Hindlimb muscle (tissue), 1 donor: ENCODE measurements around the gene DUOXA1. TPM values are rescaled to one million over a fixed set of nuclear protein-coding genes. Genes with fewer than 3 reads are reported as not detected.
A peak's percentile ranks its signal among the peaks of the same experiment; 100 is the strongest.

Experiments
- DNase-seq: peaks from one replicate; pipeline ENCODE4 v3.0.0-alpha.2; 2013
- polyA plus RNA-seq: library from polyadenylated mRNA; unstranded; fragments of 120-200 nt; gene quantifications from one replicate; pipeline ENCODE4 v1.2.1, GENCODE V29; 2013; ENCODE audit not compliant: insufficient read length

The DUOXA1 gene, protein sequence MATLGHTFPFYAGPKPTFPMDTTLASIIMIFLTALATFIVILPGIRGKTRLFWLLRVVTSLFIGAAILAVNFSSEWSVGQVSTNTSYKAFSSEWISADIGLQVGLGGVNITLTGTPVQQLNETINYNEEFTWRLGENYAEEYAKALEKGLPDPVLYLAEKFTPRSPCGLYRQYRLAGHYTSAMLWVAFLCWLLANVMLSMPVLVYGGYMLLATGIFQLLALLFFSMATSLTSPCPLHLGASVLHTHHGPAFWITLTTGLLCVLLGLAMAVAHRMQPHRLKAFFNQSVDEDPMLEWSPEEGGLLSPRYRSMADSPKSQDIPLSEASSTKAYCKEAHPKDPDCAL
- polyA plus RNA-seq: 0.28 TPM

GRCh38 chr15:45129651-45130129 lies at the start of gene DUOXA1, which contains the start of gene DUOX1:
Gene DUOXA1, minus strand, starts transcription at chr15:45129879. Its CDS starts 6,865 bp downstream, at chr15:45123014.
Gene DUOX1, plus strand, starts transcription at chr15:45129994. Its CDS starts 1,973 bp downstream, at chr15:45131967.
- DNase-seq: no peak

DNA sequence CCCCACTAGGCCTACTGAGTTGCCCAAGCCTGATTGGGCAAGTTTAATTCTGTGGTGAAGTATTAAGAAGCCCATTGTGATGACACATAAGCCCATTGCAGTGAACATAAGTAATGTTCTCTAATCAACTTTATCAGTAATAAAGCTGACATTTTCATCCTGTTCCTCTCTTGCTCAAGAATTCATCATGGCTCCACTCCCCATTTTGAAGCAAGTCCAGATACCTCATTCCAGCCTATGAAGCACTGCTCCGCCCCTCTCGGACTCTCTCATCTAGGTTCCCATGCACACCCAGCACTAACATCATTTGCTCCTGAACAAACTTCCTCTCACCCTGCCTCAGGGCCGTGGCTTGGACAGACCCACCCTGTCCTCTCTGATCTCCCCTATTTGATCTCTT lies 47.6 kb upstream of the DUOXA1 start:
- DNase-seq: no peak

- no peak for DNase-seq
Observed at GRCh38 chr15:45174577-45174976, 44.9 kb upstream of the DUOXA1 start.

DNA sequence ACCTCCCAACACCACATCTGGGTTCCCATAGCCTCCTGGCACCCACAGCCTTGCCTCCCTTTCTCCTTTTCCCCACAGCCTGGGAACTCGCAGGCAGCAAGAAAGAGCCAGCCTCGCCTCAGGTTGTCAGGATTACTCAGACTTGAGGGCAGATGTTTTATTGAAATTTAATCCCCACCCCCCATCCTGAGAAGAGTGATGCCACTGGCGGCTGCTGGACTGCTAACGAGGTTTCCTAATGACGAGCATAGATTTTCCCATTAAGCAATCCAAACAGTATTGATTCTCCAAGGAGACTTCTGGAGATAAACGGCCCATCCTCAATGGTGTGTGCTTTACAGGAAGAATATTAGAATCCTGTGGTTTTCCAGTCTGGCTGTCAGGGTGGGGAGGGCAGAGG lies 44.4 kb upstream of the DUOXA1 start:
- no peak for DNase-seq

DNA sequence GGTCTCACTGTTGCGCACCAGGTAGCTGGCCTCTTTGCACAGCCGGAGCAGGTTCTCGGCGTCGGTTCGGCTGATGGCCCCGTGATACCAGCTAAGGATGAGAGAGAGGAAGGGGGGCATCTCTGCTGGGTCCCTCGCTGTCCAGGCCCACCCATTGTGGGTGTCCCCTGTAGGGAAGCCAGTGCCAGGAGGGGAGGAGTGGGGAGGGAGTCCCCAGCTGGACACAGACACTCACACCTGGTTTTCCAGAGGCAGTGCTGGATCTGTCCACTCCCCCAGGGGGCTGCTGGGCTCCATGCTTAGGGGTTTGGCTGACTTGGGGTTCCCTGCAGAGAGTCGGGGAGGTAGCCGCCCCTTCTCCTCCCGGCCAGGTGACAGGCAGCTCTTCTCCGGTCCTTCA lies 42.2 kb upstream of the DUOXA1 start:
- DNase-seq: no peak

GRCh38 chr15:45169608-45170480 lies 40.2 kb upstream of the DUOXA1 start:
- no peak for DNase-seq

DNA sequence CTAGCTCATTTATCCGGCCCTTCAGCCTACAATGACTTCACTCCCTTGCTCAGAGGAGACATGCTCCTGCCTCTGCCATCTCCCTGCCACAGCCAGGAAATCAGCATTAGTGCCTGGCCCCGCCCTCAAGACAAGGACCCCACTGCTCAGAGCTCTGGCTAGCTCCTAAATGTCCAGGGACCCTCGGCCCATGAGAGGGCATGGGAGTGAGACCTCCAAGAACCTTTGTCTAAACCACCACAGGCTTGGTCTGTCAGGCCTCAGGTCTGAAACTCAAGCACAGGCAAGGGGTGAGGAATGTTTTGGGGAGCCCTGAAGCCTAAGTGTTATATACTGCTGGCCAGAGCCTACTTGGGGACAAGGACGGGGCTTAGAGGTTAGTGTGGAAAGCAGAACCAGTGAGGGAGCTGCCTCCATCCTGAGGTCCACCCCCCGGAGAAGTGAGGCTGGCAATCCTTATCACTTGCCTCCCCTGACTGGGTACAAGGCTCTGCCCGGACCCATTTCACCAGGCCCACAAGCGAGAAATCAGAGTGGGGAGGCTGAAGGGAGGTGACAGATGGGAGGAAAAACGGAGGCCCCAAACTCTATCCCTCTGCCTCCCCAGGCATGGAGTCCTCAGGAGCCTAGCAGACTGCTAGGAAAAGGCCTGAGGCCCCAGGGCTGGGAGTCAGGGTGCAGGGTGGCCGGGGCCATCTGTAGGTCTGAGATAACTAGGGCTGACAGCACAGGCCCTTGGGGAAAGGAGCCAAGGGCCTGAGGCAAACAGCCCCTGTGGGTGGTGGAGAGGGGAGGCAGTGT lies 39.3 kb upstream of the DUOXA1 start:
- no peak for DNase-seq

DNA sequence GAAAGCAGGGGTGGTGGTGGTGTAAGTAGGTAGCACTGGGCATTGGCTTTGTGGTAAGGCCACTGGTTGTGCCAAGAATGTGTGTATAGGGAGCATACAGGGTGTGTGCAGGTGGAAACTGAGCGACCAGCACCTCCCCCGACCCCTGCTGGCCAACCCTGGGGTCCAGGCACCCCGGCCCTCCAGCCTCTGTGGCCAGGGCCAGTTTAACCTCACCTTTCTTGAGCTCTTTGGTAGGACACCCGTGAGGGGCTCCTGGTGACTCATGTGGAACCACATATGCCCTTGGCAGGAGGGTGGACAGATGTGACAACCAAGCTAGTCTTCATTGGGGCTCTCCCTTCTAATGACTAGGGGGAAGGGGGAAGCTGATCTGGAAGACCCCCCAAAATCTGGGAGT lies 38.6 kb upstream of the DUOXA1 start:
- DNase-seq: no peak

DNA sequence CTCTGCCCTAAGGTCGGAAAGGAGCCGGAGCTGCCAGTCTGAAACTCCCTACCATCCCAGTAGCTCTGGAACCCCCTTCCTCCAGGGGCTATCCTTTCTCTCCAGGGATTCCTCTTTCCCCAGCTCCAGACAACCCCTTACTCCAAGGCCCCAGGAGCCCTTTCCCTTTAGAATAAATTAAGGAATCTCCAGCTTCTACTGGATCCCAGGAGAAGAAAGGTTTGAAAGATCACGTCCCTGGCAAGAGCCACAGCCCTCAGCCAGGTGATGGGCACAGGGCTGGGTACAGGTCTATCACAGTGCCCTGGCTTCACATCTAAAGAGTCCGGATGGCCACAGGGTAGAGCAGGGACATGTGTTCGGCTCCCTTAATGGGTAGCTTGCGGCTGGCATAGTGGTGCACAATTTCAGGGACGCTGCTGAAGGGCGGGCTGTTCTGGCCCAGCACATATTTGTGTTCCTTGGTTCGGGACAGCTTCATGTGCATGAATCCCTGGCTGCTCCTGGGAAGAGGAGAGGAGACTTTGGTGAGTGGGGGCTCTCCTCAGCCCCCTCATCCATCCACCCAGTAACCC lies 38.0 kb upstream of the DUOXA1 start:
- DNase-seq: no peak

GRCh38 chr15:45166834-45167630 lies 37.4 kb upstream of the DUOXA1 start:
- peak; percentile 87 for DNase-seq

DNA sequence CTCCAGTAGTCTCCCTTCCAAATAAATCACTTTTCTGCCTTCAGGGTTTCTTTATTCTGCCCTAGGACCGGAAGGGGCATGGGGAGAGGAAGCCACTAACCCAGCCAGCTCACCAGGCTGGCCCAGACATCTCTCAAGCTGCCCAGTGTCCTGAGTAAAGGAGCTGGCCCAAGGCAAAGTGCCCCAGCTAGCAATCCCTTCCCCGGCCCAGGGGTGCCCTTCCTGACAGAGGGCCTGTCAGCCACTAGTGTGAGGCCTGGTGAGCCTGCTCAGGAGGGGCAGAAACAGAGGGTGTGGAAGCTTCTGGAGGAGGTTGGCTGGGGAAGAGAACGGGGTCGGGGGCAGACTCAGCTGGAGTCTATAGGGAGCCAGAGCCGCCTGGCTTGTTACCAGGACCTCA lies 35.9 kb upstream of the DUOXA1 start:
- no peak for DNase-seq

DNA sequence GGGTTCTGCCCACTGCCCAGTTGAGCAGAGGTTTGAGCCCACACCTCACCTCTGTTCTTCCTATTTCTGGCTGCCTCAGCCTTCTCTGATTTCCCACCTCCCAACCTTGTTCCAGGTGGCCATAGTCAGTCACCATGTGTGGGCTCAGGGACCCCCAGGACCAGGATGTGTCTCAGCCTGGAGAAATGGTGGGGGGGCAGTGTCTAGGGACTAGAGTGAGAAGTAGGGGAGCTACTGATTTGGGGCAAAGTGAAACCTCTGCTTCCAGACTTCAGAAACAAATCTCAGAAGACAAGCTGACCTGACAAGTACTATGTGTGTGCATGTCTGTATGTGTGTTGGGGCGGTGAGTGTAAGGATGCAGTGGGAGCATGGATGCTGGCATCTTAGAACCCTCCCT lies 35.2 kb upstream of the DUOXA1 start:
- no peak for DNase-seq

DNA sequence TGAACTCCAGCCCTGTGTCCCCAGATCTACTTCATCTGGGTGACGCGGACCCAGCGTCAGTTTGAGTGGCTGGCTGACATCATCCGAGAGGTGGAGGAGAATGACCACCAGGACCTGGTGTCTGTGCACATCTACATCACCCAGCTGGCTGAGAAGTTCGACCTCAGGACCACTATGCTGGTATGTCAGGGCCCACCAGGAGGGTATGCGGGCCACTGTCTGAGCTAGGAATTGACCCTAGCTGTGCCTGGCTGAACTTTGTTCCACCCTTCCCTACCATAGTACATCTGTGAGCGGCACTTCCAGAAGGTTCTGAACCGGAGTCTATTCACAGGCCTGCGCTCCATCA lies 33.8 kb upstream of the DUOXA1 start:
- no peak for DNase-seq

DNA sequence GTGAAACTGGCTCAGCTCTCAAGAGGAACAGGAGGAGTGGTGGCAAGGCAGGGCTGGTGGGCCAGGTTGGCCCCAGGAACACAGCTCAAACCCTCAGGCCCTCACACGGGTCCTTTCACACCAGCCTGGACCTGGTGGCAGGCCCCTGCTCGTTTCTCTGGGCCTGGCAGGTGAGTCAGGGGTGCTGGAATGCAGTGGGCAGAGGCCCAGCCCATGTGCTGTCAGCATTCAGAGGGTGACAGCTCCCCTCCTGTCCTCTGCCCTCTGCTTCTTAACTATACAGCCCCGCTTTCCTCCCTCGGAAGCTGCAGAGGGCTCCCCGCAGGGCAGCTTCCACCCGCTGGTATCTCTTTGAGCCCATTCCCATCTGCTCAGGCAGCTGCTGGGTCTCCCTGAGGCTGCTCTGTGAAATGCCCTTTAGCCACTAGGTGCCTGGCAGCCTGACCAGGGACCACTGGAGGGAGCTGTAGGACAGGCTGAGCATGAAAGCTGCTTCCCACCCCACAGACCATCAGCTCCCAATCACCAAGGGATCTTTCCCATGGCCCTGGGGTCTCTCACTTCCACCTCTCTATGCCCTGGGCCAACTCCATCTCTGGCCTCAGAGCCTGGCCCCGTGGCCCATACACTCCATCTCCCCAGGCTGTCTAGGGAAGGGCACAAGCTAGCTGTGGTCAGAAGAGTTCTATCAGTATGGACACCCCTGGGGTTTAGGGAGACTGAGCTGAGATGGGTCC lies 33.3 kb upstream of the DUOXA1 start:
- DNase-seq: peak; percentile 69

GRCh38 chr15:45161666-45162065 lies 32.0 kb upstream of the DUOXA1 start:
- no peak for DNase-seq

- no peak for DNase-seq
Observed at GRCh38 chr15:45157974-45158373, 28.3 kb upstream of the DUOXA1 start.

DNA sequence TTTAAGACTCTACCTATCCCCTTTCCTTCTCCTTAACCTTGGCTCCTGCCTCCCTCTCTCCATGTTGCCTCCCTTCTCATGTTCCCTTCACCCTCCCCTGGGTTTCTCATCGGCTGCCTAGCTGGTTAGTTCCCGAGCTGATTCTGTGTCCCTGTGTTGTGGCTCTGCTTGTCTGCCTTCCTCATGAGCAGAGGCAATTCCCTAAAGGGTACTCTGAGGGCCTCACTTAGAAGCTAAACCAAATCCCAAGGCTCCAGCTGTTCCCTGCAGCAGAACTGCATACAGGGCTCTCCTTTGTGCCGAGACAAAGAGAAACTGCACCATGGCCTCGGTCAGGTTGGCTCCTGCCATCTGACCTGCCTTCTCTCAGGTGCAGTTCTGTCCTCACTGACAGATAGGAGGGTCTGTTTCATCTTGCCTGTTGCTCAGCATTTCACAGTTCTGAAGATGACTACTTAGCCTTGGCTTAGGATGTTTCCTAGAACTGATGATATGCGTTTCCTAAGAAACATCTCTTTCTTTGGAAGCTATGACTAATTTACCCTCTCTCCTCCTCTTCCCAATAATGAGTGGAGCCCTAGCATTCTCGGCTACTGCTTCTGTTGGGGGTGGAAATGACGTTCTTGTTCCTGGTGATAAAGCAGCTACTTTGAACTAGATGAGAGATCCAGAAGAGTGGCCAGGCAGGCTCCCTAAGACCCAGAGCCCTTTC lies 27.2 kb upstream of the DUOXA1 start:
- DNase-seq: no peak

GRCh38 chr15:45155739-45156138 lies 26.1 kb upstream of the DUOXA1 start:
- no peak for DNase-seq

- no peak for DNase-seq
Observed at GRCh38 chr15:45151998-45152828, 22.5 kb upstream of the DUOXA1 start.
